ENCODE results near the gene UNKL. TPM values are rescaled to one million over a fixed set of nuclear protein-coding genes. Genes with fewer than 3 reads are reported as not detected.

UNKL gene
- total RNA-seq, 2 donors from 2014 or later: 51.1 to 69.5 TPM

DNA sequence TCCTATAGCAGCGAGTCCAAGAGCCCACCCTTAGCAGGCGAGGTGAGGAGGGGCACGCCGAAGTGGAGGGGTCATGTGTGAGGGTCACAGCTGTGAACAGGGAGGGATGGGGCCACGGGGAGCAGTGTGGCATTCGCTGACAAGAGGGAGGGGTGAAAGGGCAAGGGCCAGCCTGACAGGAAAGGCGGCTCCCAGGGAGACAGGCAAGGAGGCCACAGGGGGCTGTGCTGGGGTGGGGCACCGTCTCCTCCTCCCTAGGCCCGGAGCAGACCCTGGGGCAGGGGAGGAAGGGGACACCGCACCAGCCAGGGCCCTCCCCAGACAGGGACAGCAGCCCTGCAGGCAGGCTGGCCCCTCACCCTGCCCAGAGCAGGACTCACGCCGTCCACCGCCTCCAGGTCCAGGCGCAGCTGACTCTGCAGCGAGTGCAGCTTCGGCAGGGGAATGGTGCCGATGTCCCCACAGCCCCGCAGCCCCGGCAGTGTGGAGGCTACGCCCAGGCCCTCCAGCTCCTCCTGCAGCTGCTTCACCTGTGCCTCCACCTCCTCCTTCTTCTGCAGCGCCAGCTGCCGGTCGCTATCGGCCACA, 47.7 kb downstream of the UNKL start:
- Mint-ChIP-seq H3K36me3 (ENCODE audit: insufficient read depth in 2 of 2) (peaks cover 0 to 2% of the 10 kb centered on the region in 2 donors), H3K27ac (no peak overlapping the region), H3K27me3 (ENCODE audit: low read depth) (no peaks in the 10 kb centered on the region), H3K9me3 (no peaks in the 10 kb centered on the region), H3K4me3 (no peak overlapping the region), H3K4me1 (ENCODE audit: low read depth) (peaks cover 8% of the 10 kb centered on the region)
- DNase-seq (no peak), ATAC-seq (replicated peaks in 1 of 2) (no peak)

DNA sequence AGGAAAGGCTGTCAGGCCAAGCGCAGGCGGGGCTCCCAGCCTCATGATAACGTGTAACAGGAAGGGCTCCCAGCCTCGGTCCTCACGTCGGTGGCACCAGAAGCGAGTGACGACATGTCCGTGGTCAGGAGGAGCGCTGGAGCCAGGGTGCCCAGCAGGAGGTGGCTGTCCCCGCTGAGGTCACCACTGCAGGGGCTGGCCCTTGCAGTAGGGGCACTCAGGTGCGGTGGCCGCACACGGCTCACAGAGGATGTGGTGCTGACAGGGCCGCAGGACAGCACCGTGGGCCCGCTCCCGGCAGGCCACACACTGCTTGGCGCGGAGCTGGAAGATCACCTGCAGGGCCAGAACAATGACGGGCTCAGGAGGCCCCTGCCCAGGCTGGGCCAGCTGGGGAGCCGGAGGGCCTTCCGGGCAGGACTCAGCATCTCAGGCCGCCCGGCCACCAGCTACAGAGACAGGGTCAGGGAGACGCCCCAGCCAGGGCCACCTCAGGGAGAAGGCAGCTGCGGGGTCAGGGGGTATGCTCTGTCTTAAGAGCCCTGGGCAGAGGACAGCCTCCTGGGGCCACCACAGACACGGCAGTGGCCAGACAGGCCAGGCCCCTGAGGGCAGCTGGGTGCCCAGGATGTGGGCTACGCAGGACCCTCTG, 48.3 kb downstream of the UNKL start:
- H3K9me3 Mint-ChIP-seq: no peaks in the 10 kb centered on the region
- H3K4me1 Mint-ChIP-seq (ENCODE audit: low read depth): peaks cover 8% of the 10 kb centered on the region
- H3K27me3 Mint-ChIP-seq (ENCODE audit: low read depth): no peaks in the 10 kb centered on the region
- H3K27ac Mint-ChIP-seq: peak overlapping the region; percentile 85
- ATAC-seq (replicated peaks in 1 of 2): peak in 1 of 2 donors; percentile 13
- H3K36me3 Mint-ChIP-seq (ENCODE audit: insufficient read depth in 2 of 2): peaks cover 0 to 2% of the 10 kb centered on the region in 2 donors
- no peak for DNase-seq
- H3K4me3 Mint-ChIP-seq: no peak overlapping the region

DNA sequence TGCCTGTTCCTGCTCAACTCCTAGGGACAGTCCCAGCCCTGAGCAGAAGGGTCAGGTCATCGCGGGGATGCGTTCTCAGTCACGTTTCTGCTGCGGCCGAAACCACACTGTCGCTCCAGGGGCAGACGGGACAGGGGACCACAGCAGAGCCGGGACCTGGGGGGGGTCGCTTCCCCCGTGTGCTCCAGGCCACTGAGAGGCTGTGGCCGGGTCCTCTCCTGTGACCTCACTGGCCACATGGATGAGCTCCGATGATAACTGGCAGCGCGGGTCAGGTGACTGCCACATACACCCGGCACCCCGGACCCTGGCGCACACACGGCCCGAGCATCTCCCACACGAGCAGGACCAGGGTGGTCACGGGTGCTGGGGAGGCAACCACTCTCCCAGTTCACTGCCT, 50.0 kb downstream of the UNKL start:
- Mint-ChIP-seq H3K27ac (no peak overlapping the region), H3K36me3 (ENCODE audit: insufficient read depth in 2 of 2) (peaks cover 0 to 4% of the 10 kb centered on the region in 2 donors), H3K27me3 (ENCODE audit: low read depth) (no peaks in the 10 kb centered on the region), H3K9me3 (no peaks in the 10 kb centered on the region), H3K4me1 (ENCODE audit: low read depth) (peaks cover 8% of the 10 kb centered on the region), H3K4me3 (no peak overlapping the region)
- ATAC-seq (replicated peaks in 1 of 2) (no peak), DNase-seq (no peak)

DNA sequence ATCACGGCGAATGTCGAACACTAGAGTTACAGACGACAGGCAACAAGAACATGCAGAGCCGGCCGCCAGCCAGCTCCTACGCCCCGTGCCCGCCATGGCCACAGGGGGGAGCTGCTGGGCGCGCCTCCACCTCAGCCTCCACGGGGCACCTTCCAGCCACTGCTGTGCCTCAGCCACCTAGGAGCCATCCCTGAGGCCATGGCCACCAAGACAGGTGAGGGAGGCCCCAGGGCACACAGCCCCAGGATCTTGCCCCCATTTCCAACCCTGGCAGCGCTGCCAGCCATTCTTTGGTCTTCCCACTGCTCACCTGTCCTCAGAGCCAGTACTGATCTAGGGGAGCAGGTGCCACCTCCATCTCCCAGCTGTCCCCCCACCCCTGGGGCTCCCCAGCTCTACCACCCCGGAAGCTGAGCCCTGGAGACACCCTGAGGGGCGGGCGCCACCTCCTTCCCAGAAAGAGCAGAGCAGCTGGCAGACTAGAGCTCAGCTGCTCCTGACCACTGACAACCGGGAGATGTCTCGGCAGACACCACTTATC, 50.9 kb downstream of the UNKL start:
- Mint-ChIP-seq H3K27ac (peak overlapping the region; percentile 7), H3K27me3 (ENCODE audit: low read depth) (no peaks in the 10 kb centered on the region), H3K36me3 (ENCODE audit: insufficient read depth in 2 of 2) (peaks cover 0 to 3% of the 10 kb centered on the region in 2 donors), H3K9me3 (no peaks in the 10 kb centered on the region), H3K4me1 (ENCODE audit: low read depth) (peaks cover 8% of the 10 kb centered on the region), H3K4me3 (no peak overlapping the region)
- peak; percentile 91 to 92 for ATAC-seq (replicated peaks in 1 of 2)
- peak; percentile 74 to 81 for DNase-seq

DNA sequence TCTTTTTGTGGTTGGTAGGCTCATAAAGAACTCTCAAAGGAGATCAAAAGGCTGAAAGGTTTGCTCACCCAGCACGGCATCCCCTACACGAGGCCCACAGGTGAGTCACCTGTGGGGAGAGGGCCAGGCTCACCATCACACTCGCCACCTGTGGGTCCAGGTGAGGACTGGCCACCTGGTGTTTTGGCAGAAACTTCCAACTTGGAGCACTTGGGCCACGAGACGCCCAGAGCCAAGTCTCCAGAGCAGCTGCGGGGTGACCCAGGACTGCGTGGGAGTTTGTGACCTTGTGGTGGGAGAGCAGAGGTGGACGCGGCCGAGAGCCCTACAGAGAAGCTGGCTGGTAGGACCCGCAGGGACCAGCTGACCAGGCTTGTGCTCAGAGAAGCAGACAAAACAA, 51.7 kb downstream of the UNKL start:
- Mint-ChIP-seq H3K4me1 (ENCODE audit: low read depth) (peaks cover 8% of the 10 kb centered on the region), H3K36me3 (ENCODE audit: insufficient read depth in 2 of 2) (peaks cover 0 to 2% of the 10 kb centered on the region in 2 donors), H3K9me3 (no peaks in the 10 kb centered on the region), H3K27ac (no peak overlapping the region), H3K4me3 (no peak overlapping the region), H3K27me3 (ENCODE audit: low read depth) (no peaks in the 10 kb centered on the region)
- DNase-seq (no peak), ATAC-seq (replicated peaks in 1 of 2) (no peak)

DNA sequence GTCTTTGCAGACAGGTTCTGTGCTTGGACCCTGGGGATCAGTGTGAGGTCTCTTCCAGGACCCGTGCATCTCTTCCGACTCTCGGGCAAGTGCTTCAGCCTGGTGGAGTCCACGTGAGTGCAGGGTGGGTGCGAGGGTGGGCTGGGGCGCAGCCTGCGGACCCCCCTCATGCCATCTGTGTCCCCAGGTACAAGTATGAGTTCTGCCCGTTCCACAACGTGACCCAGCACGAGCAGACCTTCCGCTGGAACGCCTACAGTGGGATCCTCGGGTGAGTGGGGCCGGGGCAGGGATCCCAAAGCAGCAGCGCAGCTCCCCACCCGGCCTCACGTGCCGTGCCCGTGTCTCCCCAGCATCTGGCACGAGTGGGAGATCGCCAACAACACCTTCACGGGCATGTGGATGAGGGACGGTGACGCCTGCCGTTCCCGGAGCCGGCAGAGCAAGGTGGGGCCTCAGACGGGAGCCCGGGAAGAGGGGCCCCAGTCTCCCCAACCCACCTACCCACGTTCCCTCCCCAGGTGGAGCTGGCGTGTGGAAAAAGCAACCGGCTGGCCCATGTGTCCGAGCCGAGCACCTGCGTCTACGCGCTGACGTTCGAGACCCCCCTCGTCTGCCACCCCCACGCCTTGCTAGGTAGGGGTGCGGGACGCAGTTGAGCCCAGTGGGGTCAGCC, 52.7 kb downstream of the UNKL start:
- ATAC-seq (replicated peaks in 1 of 2): no peak
- no peak overlapping the region for H3K27ac Mint-ChIP-seq
- peaks cover 0 to 2% of the 10 kb centered on the region in 2 donors for H3K36me3 Mint-ChIP-seq (ENCODE audit: insufficient read depth in 2 of 2)

DNA sequence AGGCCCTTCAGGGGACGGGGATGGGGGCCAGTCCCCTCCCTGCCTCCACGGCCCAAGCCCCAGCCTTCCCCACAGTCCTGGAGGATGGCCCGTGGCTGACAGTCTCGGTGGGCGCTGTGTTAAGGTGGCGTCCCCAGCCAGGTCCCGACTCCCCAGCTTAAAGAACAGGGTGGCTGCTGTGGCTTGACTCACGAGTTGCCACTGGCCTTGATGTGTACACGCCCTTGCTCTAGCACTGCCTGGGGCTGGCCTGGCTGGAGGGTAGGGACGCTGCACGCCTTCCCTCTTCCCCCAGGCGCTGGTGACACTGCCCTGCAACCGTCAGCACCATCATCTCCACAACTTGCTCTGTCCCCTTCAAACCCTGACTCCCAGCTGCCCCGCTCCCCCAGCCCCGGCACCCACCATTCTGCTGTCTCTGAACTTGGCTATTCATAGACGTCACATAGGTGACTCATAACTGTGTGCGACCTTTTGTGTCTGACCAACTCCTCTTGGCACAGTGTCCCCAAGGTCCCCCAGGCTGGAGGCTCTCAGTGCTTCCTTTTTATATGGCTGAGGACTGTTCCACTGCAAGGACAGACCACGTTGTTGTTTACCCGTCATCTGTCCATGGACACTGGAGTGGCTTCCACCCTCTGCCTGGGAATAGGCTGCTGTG, 56.5 kb downstream of the UNKL start:
- H3K9me3 Mint-ChIP-seq: no peaks in the 10 kb centered on the region
- H3K36me3 Mint-ChIP-seq (ENCODE audit: insufficient read depth in 2 of 2): peaks cover 0 to 2% of the 10 kb centered on the region in 2 donors
- no peaks in the 10 kb centered on the region for H3K27me3 Mint-ChIP-seq (ENCODE audit: low read depth)
- no peak overlapping the region for H3K27ac Mint-ChIP-seq
- DNase-seq: no peak
- peak; percentile 15 for ATAC-seq (replicated peaks in 1 of 2)
- no peak overlapping the region for H3K4me3 Mint-ChIP-seq
- peaks cover 23% of the 10 kb centered on the region for H3K4me1 Mint-ChIP-seq (ENCODE audit: low read depth)

More for the DNA sequence above, 52.7 kb downstream of the UNKL start:
- Mint-ChIP-seq H3K4me3 (no peak overlapping the region), H3K9me3 (no peaks in the 10 kb centered on the region), H3K4me1 (ENCODE audit: low read depth) (peaks cover 8% of the 10 kb centered on the region), H3K27me3 (ENCODE audit: low read depth) (no peaks in the 10 kb centered on the region)
- DNase-seq: no peak

DNA sequence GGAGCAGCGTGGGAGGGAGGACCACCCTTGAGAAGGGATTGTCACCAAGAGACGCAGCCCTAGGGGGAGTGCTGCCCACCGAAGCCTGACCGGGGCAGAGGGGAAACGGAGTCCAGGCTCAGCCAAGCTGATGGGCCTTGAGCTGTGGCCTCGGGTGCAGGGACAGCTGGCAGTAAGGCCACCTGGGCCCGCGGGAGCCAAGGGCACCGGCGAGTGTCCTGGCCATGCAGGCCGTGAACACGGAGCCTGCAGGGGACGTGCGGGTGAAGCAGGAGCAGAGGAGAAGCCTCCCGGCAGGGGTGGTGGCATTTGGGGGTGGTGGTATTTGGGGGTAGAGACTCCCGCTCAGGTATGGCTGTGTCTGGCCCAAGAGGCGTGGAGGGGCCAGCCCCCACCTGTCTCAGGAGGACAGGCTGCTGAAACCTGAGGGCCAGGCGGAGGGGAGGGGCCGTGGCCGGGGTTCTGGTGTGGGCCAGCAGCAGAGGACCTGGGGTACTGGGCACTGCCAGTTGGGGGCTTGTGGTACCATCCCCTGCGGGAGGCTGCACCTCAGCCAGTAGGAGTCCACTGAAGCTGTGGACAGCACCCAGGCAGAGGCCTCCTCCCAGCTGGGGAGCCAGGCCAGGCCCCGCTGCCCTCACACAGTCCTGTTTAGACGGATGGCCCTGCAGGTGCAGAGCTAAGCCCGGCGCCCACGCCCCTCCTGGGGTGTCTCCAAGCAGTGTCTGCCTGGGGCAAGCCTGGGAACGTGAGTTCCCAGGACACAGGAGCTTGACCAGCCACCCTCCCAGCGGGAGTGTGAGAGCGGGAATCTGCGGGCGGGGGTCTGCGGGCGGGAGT, 58.2 kb downstream of the UNKL start:
- peaks cover 0 to 2% of the 10 kb centered on the region in 2 donors for H3K36me3 Mint-ChIP-seq (ENCODE audit: insufficient read depth in 2 of 2)
- DNase-seq: peak in 1 of 2 donors; percentile 0
- ATAC-seq (replicated peaks in 1 of 2): no peak
- no peak overlapping the region for H3K27ac Mint-ChIP-seq
- H3K9me3 Mint-ChIP-seq: no peaks in the 10 kb centered on the region
- H3K4me3 Mint-ChIP-seq: no peak overlapping the region
- no peaks in the 10 kb centered on the region for H3K27me3 Mint-ChIP-seq (ENCODE audit: low read depth)
- H3K4me1 Mint-ChIP-seq (ENCODE audit: low read depth): peaks cover 27% of the 10 kb centered on the region

DNA sequence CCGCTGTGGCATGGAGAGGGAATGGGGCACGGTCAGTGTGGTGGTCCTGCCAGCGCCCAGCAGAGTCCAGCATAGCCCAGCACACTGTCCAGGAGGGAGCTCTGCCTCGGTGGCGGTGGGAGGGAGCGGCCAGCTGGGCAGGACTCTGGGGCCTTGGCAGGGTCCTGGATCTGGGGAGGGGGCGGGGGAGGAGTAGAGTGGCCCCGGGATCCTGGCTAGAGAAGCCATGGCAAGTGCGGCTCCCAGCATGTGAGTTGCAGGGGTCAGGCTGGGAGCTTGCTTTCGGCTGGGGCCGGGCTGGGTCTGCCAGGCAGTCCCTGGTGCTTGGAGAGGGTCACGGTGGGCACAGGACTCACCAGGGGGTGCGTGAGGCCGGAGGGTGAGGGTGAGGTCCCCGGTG, 58.9 kb downstream of the UNKL start:
- Mint-ChIP-seq H3K4me3 (no peak overlapping the region), H3K27ac (no peak overlapping the region), H3K36me3 (ENCODE audit: insufficient read depth in 2 of 2) (peaks cover 0 to 2% of the 10 kb centered on the region in 2 donors), H3K9me3 (no peaks in the 10 kb centered on the region), H3K27me3 (ENCODE audit: low read depth) (no peaks in the 10 kb centered on the region), H3K4me1 (ENCODE audit: low read depth) (peaks cover 30% of the 10 kb centered on the region)
- peak in 1 of 2 donors; percentile 0 for DNase-seq
- no peak for ATAC-seq (replicated peaks in 1 of 2)

DNA sequence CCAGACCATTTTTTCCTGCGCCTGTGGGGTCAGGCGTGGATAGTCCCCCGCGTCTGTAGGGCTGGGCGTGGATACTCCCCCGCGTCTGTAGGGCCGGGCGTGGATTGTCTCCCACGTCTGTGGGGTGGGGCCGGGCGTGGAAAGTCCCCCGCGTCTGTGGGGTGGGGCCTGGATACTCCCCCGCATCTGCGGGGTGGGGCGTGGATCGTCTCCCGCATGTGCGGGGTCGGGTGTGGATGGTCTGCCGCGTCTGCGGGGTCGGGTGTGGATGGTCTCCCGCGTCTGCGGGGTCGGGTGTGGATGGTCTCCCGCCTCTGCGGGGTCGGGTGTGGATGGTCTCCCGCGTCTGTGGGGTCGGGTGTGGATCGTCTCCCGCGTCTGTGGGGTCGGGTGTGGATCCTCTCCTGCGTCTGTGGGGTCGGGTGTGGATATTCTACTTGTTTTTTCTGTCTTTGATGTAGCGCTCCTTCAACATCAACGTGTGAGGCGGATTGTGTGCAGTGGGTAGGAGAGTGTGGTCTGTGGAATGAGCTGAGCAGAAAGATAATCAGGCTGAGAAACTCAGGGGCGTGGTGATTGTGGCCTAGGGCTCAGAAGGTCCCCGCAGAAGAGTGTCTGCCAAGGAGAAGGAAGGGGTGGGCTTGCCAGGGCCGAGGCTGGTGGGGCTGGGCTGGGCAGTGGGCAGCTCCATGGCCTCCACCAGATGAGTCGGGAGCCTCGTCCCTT, 59.5 kb downstream of the UNKL start:
- ATAC-seq (replicated peaks in 1 of 2): no peak
- Mint-ChIP-seq H3K27me3 (ENCODE audit: low read depth) (no peaks in the 10 kb centered on the region), H3K4me1 (ENCODE audit: low read depth) (peaks cover 36% of the 10 kb centered on the region), H3K27ac (no peak overlapping the region), H3K36me3 (ENCODE audit: insufficient read depth in 2 of 2) (peaks cover 0 to under 1% of the 10 kb centered on the region in 2 donors), H3K9me3 (no peaks in the 10 kb centered on the region), H3K4me3 (no peak overlapping the region)
- DNase-seq: peak in 1 of 2 donors; percentile 0

DNA sequence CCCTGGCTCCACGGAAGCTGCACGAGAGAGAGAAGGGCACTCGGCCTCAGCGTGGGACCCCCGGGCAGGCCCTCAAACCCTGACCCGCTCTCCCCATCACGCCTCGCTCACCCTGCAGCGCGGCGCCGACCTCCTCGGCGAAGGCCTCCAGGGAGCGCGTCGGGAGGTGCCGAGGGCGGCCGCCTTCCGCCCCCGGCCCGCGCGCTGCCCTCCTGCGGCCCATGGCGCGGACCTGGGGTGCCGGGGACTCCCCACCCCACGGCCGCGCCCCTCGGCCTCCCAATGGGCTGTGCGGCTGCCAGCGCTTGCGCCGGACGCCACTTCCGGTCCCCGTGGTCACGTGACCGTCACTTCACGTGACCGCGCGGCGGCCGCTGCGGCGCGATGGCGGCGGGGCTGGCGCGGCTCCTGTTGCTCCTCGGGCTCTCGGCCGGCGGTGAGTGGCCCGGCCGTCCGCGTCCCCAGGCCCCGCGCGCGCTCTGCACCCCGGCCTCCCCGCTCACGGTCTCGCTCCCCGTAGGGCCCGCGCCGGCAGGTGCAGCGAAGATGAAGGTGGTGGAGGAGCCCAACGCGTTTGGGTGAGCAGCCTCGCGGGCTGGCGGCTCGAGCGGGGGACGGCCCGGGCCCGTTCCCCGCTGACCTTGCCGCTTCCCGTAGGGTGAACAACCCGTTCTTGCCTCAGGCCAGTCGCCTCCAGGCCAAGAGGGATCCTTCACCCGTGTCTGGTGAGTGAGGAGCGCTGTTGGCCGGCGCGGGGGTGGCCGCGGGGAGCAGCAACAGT, 62.7 kb downstream of the UNKL start, which contains the start of the genes GNPTG and TSR3:
Gene GNPTG (plus strand): TSS at position 350 of the 781 bp plus-strand sequence. CDS start 35 bp downstream, at position 385.
Gene TSR3 (minus strand): TSS at position 297 of the 781 bp plus-strand sequence. CDS start 74 bp downstream, at position 223.
- peak; percentile 93 to 95 for ATAC-seq (replicated peaks in 1 of 2)

More for the DNA sequence above, 62.7 kb downstream of the UNKL start, which contains the start of the genes GNPTG and TSR3:
- H3K36me3 Mint-ChIP-seq (ENCODE audit: insufficient read depth in 2 of 2): no peaks in the 10 kb centered on the region
- peak; percentile 91 to 93 for DNase-seq
- H3K9me3 Mint-ChIP-seq: no peaks in the 10 kb centered on the region
- H3K4me3 Mint-ChIP-seq: peak within 1 kb of the TSS; percentile 87 to 94
- peak within 1 kb of the TSS; percentile 97 for H3K27ac Mint-ChIP-seq
- H3K27me3 Mint-ChIP-seq (ENCODE audit: low read depth): no peaks in the 10 kb centered on the region
- peaks cover 38% of the 10 kb centered on the region for H3K4me1 Mint-ChIP-seq (ENCODE audit: low read depth)

Data from activated T-cell treated with anti-CD3 and anti-CD28 coated beads, Interleukin-2, amount 50 U/mL, for 72 hours (primary cell).